NCI-H2029 treated with DMSO at 0.1 percent for 48 hours (cell line): ENCODE measurements around the gene MMP14.
"Not testable (repeated sequence)": the region's sequence is repeated elsewhere in the genome, so short reads cannot be mapped to it uniquely, and the experiment has no call there.

Experiments used
- DNase-seq: peaks from one replicate; lab custom pipeline; 2025; lab: John Stamatoyannopoulos, UW

MMP14 gene

GRCh38 chr14:22836301-22837113 is at the start of gene MMP14:
MMP14 (plus strand) TSS chr14:22836585; CDS start chr14:22836818, 233 bp downstream.
- no peak for DNase-seq

GRCh38 chr14:22786685-22787084 is 49.7 kb upstream of the MMP14 start:
- DNase-seq, result no peak

GRCh38 chr14:22791301-22791700 is 45.1 kb upstream of the MMP14 start:
- no peak for DNase-seq

DNA sequence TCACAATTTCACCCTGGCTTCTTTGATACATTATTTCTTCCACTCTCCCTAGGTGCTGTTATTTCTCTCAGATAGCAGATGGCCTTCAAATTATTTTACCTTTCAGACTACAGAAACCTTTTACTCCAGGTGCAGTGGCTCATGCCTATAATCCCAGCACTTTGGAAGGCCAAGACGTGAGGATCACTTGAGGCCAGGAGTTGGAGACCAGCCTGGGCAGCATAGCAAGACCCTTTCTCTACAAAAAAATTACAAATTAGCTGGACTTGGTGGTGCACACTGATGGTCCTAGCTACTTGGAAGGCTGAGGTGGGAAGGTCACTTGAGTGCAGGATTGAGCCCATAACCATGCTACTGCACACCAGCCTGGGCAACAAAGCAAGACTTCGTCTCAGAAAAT is 44.2 kb upstream of the MMP14 start:
- DNase-seq, result no peak

GRCh38 chr14:22793550-22793949 is 42.8 kb upstream of the MMP14 start:
- not testable (repeated sequence) for DNase-seq

GRCh38 chr14:22793976-22794375 is 42.4 kb upstream of the MMP14 start:
- no peak for DNase-seq

DNA sequence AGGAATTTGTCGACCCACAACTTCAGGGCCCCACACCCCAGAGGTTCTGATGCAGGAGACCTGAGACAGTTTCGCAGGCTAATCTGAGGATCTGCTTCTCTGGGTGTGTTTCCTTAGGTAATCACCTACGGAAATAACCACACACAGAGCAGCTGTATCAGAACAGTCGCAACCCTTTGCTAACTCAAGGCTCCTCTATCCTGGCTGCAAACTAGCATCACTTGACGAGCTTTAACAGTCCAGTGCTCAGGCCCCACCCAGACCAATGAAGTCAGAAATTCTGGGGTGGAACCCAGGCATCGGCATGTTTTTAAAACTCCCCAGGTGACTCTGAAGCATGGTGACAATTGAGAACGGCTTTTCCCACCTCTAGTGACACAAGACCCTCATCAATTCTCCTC is 41.8 kb upstream of the MMP14 start:
- DNase-seq, result no peak

DNA sequence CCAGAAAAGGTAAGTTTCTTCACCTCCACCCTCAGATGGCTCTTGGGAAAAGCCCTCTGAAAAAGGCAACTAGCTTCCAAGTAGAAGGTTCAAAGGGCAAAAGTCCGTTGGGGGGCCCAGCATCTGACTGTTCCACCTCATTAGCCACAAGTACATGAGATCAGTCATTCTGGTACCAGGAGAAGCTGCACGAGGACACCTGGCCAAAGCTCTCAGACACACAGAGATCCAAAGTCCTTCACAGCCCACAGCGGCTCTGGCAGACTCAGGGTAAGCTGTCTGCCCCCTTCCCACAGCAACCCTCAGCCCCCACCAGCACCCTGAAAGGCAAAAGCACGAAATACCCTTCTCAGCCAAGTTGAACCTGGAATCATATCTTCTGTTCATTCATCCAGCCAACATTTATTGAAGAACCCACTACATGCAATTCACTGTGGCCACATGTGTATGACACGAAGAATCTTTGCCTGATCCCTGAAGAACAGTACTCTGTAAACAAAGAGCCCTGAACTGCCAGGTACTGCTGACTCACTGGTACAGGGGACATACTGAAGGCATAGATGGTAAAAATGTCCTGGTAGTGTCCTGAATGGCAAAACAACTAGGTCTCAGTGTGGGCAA is 40.2 kb upstream of the MMP14 start:
- no peak for DNase-seq

DNA sequence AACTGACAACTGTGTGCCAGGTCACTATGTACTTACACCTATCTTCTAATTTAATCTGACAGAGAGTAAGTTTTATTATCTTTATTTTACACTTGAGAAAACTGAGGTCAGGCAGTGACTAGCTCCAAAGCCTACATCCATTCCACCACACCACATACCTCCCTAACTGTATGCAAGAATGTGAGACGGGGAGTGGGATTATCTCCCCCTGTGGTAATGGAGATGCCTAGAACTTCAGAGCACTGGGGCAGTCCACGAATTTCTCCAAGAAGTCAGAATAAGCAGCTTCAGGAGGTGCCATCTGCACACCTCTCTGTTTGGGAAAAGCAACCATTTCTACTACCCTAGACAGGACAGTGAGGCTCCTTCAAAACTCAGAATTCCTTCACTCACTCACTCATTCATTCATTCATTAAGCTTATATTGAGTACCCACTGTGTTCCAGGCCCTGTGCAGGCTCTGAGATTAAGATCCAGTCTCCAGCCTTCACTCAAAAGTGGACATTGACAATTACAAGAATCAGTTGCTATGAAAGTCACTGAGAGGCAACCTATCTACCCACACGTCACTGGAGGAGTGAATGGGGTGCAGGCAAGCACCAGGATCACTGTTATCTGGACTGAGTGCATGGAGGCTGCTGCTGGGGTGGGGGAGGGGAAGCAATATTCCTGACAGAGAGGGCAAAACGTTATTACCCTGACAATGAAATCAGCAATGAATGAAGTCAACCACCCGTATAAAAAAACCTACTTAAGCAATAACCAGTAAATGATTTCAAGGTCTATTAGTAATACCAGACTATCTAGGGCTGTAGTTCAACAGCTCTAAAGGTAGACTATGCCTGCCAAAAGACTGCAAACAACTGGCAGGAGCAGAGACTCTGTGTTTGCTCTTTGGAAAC is 39.1 kb upstream of the MMP14 start:
- DNase-seq, result peak; percentile 79

- no peak for DNase-seq
Observed at GRCh38 chr14:22798528-22798927, 37.9 kb upstream of the MMP14 start.

DNA sequence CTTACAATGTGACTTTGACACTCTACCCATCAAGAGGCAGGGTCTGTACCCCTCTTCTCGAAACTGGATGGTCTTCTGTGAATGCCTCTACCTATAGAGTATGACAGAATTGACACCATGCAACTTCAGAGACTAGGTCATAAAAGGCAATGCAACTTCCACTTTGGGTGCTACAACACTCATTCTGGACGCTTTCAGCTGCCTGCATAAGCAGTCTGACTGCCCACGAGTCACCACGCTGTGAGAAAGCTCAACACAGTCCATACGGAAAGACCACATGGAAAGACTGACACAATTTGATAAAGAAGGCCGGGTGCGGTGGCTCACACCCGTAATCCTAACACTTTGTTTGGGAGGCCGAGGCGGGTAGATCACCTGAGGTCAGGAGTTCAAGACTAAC is 36.0 kb upstream of the MMP14 start:
- no peak for DNase-seq

- no peak for DNase-seq
Observed at GRCh38 chr14:22801716-22802115, 34.7 kb upstream of the MMP14 start.

- DNase-seq, result no peak
Observed at GRCh38 chr14:22802860-22803686, 33.3 kb upstream of the MMP14 start.

GRCh38 chr14:22803687-22803974 is 32.8 kb upstream of the MMP14 start:
- no peak for DNase-seq

- not testable (repeated sequence) for DNase-seq
Observed at GRCh38 chr14:22805235-22805634, 31.1 kb upstream of the MMP14 start.

- DNase-seq, result no peak
Observed at GRCh38 chr14:22807432-22808087, 28.8 kb upstream of the MMP14 start.

DNA sequence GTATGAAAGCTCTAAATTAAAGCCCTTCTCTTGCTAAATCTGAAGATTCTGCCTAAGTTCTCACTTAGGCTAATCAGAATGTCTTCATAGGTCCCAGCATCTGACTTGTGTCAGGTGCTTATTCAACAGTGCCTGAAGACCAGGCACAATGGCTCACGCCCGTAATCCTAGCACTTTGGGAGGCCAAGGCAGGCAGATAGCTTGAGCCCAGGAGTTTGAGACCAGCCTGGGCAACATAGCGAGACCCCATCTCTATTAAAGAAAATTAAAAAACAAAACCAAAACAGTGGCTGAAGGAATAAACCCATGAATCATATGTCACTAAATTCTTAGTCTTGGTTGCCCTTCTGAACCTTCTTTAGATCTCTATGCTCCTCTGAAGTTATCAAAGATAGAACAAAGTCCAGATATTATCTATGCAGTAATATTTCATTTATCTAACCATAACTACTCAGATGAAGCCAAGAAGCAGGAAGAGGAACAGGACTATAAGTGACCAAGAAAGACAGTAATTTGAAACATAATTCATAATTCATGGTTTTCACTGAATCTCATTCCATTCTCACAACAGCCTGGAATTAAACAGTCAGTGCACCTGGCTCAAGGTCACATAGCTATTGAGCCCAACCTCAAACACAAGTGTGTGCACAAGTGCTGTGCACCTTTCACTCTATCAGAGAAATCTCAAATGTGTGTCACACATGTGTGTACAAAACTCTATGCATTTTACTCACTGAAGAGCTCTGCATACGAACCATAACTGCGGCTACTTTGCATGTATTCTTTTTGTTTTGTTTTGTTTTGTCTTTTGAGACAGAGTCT is 27.8 kb upstream of the MMP14 start:
- no peak for DNase-seq

GRCh38 chr14:22811722-22812121 is 24.7 kb upstream of the MMP14 start:
- DNase-seq, result no peak

DNA sequence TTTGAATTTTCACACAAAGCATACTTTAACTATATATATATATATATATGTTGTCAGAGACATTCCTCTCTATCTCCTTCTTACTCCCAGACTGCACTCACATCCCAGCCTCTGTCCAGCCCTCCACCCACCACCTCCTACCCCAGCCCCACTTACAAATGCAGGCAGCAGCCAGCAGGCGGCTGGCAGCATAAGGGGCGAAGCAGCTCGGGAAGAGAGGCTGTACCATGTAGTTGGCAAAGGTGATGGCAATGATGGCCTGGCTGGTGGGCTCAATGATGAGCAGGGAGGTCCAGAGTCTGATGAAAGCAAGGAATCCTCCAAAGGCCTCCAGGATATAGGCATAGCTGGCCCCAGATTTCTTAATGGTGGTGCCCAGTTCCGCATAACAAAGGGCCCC is 23.6 kb upstream of the MMP14 start:
- DNase-seq, result no peak

GRCh38 chr14:22813145-22813544 is 23.2 kb upstream of the MMP14 start:
- no peak for DNase-seq

DNA sequence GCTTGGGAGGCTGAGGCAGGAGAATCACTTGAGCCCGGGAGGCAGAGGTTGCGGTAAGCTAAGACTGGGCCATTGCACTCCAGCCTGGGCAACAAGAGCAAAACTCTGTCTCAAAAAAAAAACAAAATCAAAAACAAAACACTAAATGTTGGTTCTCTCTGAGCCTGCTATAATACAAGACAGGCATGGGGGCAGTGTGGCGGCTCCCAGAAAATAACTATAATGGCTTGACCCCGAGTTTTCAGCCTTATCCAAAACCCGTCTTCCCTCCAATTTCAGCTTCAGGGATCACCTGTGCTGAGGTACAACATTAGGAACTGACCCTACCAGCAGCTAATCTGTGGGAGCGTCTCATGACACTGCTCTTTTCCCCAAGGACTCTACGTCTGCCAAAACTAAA is 22.0 kb upstream of the MMP14 start:
- DNase-seq, result no peak
